ENCODE data around the gene GLRX3.

The GLRX3 gene

DNA sequence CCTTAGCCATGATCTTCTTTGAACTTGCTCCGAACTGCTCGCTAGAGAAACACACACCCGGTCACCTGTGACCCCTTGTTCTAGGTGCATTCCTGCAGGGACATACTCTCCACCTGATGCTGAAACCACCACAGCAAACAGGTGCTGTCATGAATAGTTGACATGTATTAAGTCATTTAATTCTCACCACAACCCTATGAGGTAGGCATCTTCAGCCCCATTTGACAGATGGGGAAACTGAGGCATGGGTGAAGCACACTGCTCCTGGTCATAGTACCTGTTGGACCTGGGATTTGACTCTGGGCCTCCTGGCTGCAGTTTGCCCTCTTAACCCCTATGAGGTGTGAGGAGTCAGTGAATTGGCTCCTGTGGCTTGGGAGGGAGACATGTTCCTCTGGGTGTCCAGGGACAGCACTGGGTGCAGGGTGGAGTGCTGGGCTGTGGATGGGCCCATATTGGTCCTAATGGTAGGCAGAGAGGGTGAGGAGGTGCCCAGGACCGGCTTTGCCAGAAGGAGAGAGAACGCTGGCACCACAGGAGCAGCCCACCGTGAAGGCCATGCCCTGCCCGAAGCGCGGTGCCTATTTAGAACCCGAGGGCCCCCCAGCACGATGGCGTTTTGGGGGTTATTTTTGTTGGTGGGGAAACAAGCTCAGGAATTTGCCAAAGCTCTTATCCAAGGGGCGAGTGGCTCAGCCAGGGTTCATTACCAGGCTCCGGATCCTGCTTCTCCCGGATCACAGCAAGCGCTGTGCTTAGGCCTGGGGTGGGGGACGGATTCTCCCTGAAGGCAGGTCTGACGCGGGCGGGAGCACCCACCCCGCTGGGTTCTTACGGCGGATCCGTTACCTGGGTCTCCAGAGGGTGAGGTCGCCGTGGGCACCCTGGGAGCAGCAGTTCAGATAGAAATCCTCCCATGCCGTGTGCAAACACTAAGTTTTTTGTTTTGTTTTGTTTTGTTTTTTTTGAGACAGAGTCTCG, 52.3 kb downstream of the GLRX3 start:
- DNase-seq (ENCODE audit: low read depth): no peak
- TF ChIP-seq, protein P1, sequence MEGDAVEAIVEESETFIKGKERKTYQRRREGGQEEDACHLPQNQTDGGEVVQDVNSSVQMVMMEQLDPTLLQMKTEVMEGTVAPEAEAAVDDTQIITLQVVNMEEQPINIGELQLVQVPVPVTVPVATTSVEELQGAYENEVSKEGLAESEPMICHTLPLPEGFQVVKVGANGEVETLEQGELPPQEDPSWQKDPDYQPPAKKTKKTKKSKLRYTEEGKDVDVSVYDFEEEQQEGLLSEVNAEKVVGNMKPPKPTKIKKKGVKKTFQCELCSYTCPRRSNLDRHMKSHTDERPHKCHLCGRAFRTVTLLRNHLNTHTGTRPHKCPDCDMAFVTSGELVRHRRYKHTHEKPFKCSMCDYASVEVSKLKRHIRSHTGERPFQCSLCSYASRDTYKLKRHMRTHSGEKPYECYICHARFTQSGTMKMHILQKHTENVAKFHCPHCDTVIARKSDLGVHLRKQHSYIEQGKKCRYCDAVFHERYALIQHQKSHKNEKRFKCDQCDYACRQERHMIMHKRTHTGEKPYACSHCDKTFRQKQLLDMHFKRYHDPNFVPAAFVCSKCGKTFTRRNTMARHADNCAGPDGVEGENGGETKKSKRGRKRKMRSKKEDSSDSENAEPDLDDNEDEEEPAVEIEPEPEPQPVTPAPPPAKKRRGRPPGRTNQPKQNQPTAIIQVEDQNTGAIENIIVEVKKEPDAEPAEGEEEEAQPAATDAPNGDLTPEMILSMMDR (IDR thresholded peaks at IDR 0.05; ENCODE audit: control insufficient read depth, extremely low read depth, insufficient read depth): no peak

DNA sequence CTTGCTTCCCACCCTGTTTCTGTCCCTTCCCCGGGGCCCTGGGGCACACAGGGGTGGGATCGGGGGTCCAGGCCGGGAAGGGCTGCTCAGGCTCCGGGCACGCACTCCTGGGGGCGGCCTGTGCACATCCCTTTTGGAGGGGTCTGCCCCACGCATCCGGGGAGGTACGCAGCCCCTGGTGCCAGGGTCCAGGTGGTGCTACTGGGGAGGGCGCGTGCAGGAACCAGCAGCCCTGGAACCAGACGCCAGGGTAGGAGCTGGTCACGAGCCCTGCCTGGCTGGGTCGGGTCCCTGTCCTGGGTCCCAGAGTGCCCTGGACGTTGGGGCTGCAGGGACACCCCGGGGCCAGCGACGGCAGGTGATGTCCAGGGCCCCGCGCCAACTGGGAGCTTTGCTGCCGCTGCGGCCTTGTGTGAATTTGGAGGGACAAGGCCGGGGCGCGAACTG, 53.4 kb downstream of the GLRX3 start:
- no peak overlapping the region for H3K4me3 ChIP-seq (ENCODE audit: low read depth, low read length)
- DNase-seq (ENCODE audit: low read depth): no peak
- TF ChIP-seq, protein P1 (IDR thresholded peaks at IDR 0.05; ENCODE audit: control insufficient read depth, extremely low read depth, insufficient read depth): no peak

More for the DNA sequence above, 52.3 kb downstream of the GLRX3 start:
- no peak overlapping the region for H3K4me3 ChIP-seq (ENCODE audit: low read depth, low read length)

DNA sequence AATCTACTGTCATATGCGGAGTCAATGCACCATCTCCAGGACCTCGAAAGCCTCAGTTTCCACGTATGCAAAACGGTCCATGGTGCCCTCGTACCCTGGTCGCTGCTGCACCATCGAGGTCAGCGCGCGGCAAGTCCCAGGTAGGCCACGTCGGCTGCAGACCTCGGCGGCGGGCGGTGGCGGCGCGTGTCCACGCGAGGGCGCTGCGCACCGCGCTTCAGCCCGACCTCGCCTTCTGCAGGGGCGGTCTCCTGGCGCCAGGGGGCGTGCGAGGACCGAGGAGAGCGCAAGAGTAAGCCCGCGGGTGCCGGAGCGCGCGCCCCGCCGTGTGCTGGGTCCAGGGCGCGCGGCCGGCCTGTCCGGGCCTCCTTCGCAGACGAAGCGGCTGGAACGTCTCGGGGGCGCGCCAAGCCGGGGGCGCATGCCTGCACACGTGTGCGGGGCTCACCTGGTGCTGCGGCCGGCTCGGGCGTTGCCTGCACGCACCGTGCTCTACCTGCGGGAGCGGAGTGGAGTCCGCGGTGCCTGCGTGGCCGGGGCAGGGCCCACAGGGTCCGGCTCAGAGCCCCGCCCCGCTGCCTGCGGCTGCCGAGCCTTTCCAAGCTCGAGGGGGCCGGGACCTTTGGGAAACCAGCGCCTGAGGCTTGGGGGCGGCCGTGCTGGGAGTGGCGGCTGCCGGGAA, 54.0 kb downstream of the GLRX3 start:
- TF ChIP-seq, protein P1 (IDR thresholded peaks at IDR 0.05; ENCODE audit: control insufficient read depth, extremely low read depth, insufficient read depth): peak; percentile 100
- DNase-seq (ENCODE audit: low read depth): no peak
- H3K4me3 ChIP-seq (ENCODE audit: low read depth, low read length): peak overlapping the region; percentile 55

DNA sequence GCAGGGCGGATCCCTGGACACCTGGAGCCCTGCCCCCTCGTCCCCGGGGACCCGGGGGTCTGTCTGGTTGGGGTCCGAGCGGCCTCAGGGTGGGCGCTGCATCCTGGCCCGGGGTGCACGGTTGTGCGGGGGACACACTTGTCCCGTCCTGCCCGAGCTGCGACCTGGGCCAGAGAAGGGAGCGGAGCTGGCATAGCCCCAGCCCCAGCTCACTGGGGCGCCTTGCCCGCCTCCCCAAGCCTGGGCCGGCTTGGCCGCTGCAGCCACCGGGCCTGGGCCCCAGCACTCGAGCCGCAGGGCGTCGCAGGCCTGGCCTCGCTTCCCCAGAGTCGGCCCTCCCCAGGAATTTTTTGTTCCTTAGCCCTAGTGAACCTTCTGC, 54.5 kb downstream of the GLRX3 start:
- TF ChIP-seq, protein P1 (IDR thresholded peaks at IDR 0.05; ENCODE audit: control insufficient read depth, extremely low read depth, insufficient read depth): no peak
- peak overlapping the region; percentile 55 for H3K4me3 ChIP-seq (ENCODE audit: low read depth, low read length)
- DNase-seq (ENCODE audit: low read depth): no peak

DNA sequence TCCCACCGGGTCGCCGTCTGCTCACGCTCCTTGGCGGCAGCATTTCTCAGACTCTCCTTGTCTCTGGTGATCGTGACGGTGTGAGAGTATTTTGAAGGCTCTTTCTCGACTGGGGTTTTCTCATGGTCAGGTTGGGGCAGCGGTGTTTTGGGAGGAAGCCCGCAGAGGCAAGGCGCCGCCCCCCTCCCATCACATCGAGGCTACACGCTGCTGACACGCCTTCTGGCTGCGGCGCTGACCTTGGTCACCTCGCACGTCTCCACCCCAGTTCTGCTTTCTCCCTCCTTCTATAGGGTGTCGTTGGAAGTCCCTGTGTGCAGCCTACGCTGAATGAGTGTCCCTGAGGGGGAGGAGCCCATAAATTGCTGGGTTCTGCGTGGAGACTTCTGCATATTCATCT, 55.2 kb downstream of the GLRX3 start:
- no peak overlapping the region for H3K4me3 ChIP-seq (ENCODE audit: low read depth, low read length)
- TF ChIP-seq, protein P1 (IDR thresholded peaks at IDR 0.05; ENCODE audit: control insufficient read depth, extremely low read depth, insufficient read depth): no peak
- DNase-seq (ENCODE audit: low read depth): no peak

DNA sequence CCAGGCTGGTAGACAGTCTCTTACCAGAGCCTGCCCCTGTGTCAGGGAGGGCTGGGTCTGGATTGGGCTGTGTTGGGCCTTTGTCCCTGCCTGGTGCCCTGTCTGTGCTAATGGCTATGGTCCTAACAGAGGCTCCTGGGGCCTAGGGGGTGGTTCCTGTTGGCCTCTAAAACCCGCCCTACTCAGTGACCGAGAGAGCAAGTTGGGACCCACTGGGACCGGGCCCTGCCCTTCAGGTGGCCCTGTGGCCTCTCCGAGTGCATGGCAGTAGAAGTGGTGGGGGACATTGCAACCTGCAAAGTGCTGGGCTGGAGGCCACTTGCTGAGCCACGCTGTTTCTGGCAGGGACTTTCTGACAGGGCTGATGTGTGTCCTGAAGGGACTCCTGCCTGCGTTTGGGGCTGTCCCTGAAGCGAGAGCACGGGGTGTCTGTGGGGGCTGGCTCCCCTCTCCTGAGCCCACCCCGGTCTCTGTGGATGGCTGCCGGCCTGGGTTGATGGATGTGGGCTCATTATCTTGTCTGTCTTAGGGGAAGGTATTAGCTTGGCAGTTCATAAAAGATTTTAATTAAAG, 56.2 kb downstream of the GLRX3 start:
- TF ChIP-seq, protein P1 (IDR thresholded peaks at IDR 0.05; ENCODE audit: control insufficient read depth, extremely low read depth, insufficient read depth): no peak
- no peak for DNase-seq (ENCODE audit: low read depth)
- H3K4me3 ChIP-seq (ENCODE audit: low read depth, low read length): no peak overlapping the region
